Renal cortex interstitium (tissue), 3 donors: ENCODE data around the gene MS4A4E. TPM values are rescaled to one million over a fixed set of nuclear protein-coding genes. Genes with fewer than 3 reads are reported as not detected.

Source experiments
- polyA plus RNA-seq, 3 donors: library from polyadenylated mRNA; unstranded; fragments of 120-200 nt; gene quantifications; one replicate each; pipeline ENCODE4 v1.2.1, GENCODE V29; 2013; ENCODE audit not compliant: insufficient read length in 3 of 3

The MS4A4E gene
- polyA plus RNA-seq, 3 donors = 0.42 to 1.5 (median 0.72) TPM

Other genes with a start within 250 kb of the MS4A4E start
- gene OOSP4B, start 226.0 kb downstream of the MS4A4E start, polyA plus RNA-seq = not detected
- gene OOSP2, start 202.7 kb downstream of the MS4A4E start, polyA plus RNA-seq = not detected
- gene MS4A3, start 186.5 kb downstream of the MS4A4E start, polyA plus RNA-seq = 1 to 10 TPM in 1 of 3 donors, under 1 TPM in 2; 0.80 to 1.0 (median 0.86) TPM
- under 1 TPM in 1 of 3 donors, not detected in 2; 0.12 TPM for gene MS4A2, start 154.5 kb downstream of the MS4A4E start, polyA plus RNA-seq
- 10 to 100 TPM; 16.9 to 21.1 (median 17.5) TPM for gene MS4A6A, start 60.1 kb downstream of the MS4A4E start, polyA plus RNA-seq
- 10 to 100 TPM in 1 of 3 donors, 1 to 10 TPM in 2; 7.5 to 10.1 (median 8.0) TPM for gene MS4A4A, start 37.5 kb upstream of the MS4A4E start, polyA plus RNA-seq
- not detected for gene MS4A6E, start 84.1 kb upstream of the MS4A4E start, polyA plus RNA-seq
- 10 to 100 TPM in 1 of 3 donors, 1 to 10 TPM in 2; 6.0 to 16.1 (median 6.8) TPM for gene MS4A7, start 135.4 kb upstream of the MS4A4E start, polyA plus RNA-seq
- under 1 TPM; 0.09 to 0.32 (median 0.27) TPM for gene MS4A14, start 153.3 kb upstream of the MS4A4E start, polyA plus RNA-seq
- gene MS4A5, start 186.4 kb upstream of the MS4A4E start, polyA plus RNA-seq = under 1 TPM in 2 of 3 donors, not detected in 1; 0.23 to 0.44 TPM
- under 1 TPM; 0.31 to 0.54 (median 0.50) TPM for gene MS4A1, start 212.7 kb upstream of the MS4A4E start, polyA plus RNA-seq
- not detected for gene MS4A12, start 249.6 kb upstream of the MS4A4E start, polyA plus RNA-seq